Measurements from ENCODE around the gene AHNAK. TPM values are rescaled to one million over a fixed set of nuclear protein-coding genes. Genes with fewer than 3 reads are reported as not detected.

The AHNAK gene
- total RNA-seq, 1 donor from 2014 or later = 136 TPM

GRCh38 chr11:62428871-62429560, 117.6 kb downstream of the AHNAK start:
- H3K4me1 Mint-ChIP-seq (ENCODE audit: unreplicated experiment) = peaks cover 15% of the 10 kb centered on the region
- DNase-seq (ENCODE audit: low spot score) = no peak
- H3K27ac Mint-ChIP-seq (ENCODE audit: unreplicated experiment) = no peak overlapping the region
- H3K4me3 Mint-ChIP-seq (ENCODE audit: unreplicated experiment) = peak overlapping the region; percentile 29
- no peak for TF ChIP-seq CTCF (IDR thresholded peaks at IDR 0.05; ENCODE audit: unreplicated experiment)
- H3K27me3 Mint-ChIP-seq (ENCODE audit: unreplicated experiment) = peaks cover 4% of the 10 kb centered on the region
- peaks cover 5% of the 10 kb centered on the region for H3K36me3 Mint-ChIP-seq (ENCODE audit: low read depth, unreplicated experiment)
- H3K9me3 Mint-ChIP-seq (ENCODE audit: unreplicated experiment) = no peaks in the 10 kb centered on the region

- H3K36me3 Mint-ChIP-seq (ENCODE audit: low read depth, unreplicated experiment) = peaks cover 5% of the 10 kb centered on the region
- no peak overlapping the region for H3K4me3 Mint-ChIP-seq (ENCODE audit: unreplicated experiment)
- no peak for TF ChIP-seq CTCF (IDR thresholded peaks at IDR 0.05; ENCODE audit: unreplicated experiment)
- no peak overlapping the region for H3K27ac Mint-ChIP-seq (ENCODE audit: unreplicated experiment)
- H3K27me3 Mint-ChIP-seq (ENCODE audit: unreplicated experiment) = peaks cover 6% of the 10 kb centered on the region
- H3K9me3 Mint-ChIP-seq (ENCODE audit: unreplicated experiment) = no peaks in the 10 kb centered on the region
- DNase-seq (ENCODE audit: low spot score) = no peak
- peaks cover 20% of the 10 kb centered on the region for H3K4me1 Mint-ChIP-seq (ENCODE audit: unreplicated experiment)
These were observed 118.9 kb downstream of the AHNAK start for GRCh38 chr11:62427630-62428233.

GRCh38 chr11:62423012-62423411, 123.6 kb downstream of the AHNAK start:
- peaks cover 4% of the 10 kb centered on the region for H3K27me3 Mint-ChIP-seq (ENCODE audit: unreplicated experiment)
- H3K4me1 Mint-ChIP-seq (ENCODE audit: unreplicated experiment) = peaks cover 23% of the 10 kb centered on the region
- H3K4me3 Mint-ChIP-seq (ENCODE audit: unreplicated experiment) = peak overlapping the region; percentile 18
- DNase-seq (ENCODE audit: low spot score) = no peak
- no peak for TF ChIP-seq CTCF (IDR thresholded peaks at IDR 0.05; ENCODE audit: unreplicated experiment)
- H3K36me3 Mint-ChIP-seq (ENCODE audit: low read depth, unreplicated experiment) = no peaks in the 10 kb centered on the region
- no peak overlapping the region for H3K27ac Mint-ChIP-seq (ENCODE audit: unreplicated experiment)
- no peaks in the 10 kb centered on the region for H3K9me3 Mint-ChIP-seq (ENCODE audit: unreplicated experiment)

- no peaks in the 10 kb centered on the region for H3K9me3 Mint-ChIP-seq (ENCODE audit: unreplicated experiment)
- peaks cover 2% of the 10 kb centered on the region for H3K27me3 Mint-ChIP-seq (ENCODE audit: unreplicated experiment)
- no peak for DNase-seq (ENCODE audit: low spot score)
- no peaks in the 10 kb centered on the region for H3K36me3 Mint-ChIP-seq (ENCODE audit: low read depth, unreplicated experiment)
- no peak overlapping the region for H3K4me3 Mint-ChIP-seq (ENCODE audit: unreplicated experiment)
- H3K27ac Mint-ChIP-seq (ENCODE audit: unreplicated experiment) = no peak overlapping the region
- H3K4me1 Mint-ChIP-seq (ENCODE audit: unreplicated experiment) = peaks cover 26% of the 10 kb centered on the region
- TF ChIP-seq CTCF (IDR thresholded peaks at IDR 0.05; ENCODE audit: unreplicated experiment) = no peak
These were observed 124.6 kb downstream of the AHNAK start for GRCh38 chr11:62421996-62422395.

- Mint-ChIP-seq H3K4me3 (ENCODE audit: unreplicated experiment) (no peak overlapping the region), H3K27ac (ENCODE audit: unreplicated experiment) (no peak overlapping the region), H3K36me3 (ENCODE audit: low read depth, unreplicated experiment) (no peaks in the 10 kb centered on the region), H3K27me3 (ENCODE audit: unreplicated experiment) (peaks cover 2% of the 10 kb centered on the region), H3K4me1 (ENCODE audit: unreplicated experiment) (peaks cover 27% of the 10 kb centered on the region), H3K9me3 (ENCODE audit: unreplicated experiment) (no peaks in the 10 kb centered on the region)
- TF ChIP-seq CTCF (IDR thresholded peaks at IDR 0.05; ENCODE audit: unreplicated experiment) = no peak
- DNase-seq (ENCODE audit: low spot score) = no peak
These were observed 125.7 kb downstream of the AHNAK start for GRCh38 chr11:62420882-62421281.
